HG03135 (cell line): ENCODE results near the gene ARL10.

ENCODE experiments used
- ATAC-seq: cut with Tn5 transposase; IDR thresholded peaks from one replicate; pipeline ENCODE4 v1.9.1; 2021; ENCODE audit warnings: mild to moderate bottlenecking, moderate library complexity; ENCODE audit not compliant: unreplicated experiment

The ARL10 gene

GRCh38 chr5:176365351-176366231 lies at the start of gene ARL10:
ARL10 (plus strand) TSS chr5:176365487; CDS start chr5:176365564, 77 bp downstream.
- no peak for ATAC-seq

DNA sequence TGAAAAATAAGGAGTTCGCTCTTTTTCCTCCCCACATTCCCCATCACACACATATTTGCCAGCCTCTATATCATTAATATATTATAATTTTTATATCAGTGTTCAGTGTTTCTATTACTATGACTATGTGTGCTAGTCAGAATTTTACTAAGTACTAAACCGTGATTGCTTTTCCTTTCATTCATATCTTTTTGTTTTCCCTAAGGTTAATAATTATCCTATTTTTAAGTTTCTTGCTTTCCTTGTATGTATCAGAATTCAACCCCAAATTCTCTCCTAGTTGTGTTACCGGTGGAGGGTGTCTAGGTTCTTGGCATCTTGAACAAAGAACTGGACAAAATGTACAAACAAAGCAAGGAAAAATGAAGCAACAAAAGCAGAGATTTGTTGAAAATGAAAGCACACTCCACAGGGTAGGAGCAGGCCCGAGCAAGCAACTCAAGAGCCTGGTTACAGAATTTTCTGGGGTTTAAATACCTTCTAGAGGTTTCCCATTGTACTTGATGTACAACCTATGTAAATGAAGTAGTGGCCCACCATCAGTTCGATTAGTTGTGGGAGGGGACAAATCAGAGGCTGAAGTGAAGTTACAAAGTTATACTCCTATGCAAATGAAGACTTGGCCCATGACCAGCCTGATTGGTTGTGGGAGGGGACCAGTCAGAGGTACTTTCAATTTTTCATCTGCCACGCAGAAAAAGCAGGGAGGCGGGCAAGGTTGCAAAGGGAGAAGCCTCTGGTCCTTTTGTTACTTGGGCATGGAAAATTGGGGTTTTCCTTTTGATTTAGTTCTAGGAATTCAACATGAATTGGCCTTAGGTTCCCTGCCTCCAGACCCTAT lies 47.5 kb upstream of the ARL10 start:
- no peak for ATAC-seq

DNA sequence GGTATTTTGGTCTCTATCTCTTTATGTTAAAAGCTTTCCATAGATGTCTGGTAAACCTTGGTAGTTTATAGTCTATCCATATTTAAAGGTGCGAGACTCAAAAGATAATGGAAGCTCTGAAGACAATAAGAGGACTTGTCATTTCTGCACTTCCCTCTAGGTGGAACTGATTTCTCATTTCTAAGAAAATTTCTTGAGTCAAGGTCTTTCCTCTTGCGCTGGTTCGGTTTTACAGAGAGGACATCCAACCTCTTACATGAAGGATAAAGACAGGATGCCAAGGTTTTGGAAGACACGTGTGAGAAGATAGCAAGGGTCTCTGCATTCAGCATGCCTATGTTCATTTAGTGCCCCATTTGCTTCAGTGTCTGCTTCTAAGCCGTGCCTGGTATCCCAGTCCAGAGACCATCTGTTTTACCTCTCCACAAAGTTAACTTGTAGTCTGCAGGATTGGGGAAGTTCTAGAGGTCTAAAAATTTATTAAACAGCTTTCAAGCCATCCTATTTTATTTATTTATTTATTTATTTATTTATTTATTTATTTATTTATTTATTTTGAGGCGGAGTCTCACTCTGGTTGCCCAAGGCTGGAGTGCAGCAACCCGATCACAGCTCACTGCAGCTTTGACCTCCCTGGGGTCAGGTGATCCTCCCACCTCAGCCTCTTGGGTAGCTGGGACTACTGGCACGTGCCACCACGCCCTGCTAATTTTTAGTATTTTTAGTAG lies 45.3 kb upstream of the ARL10 start:
- no peak for ATAC-seq

DNA sequence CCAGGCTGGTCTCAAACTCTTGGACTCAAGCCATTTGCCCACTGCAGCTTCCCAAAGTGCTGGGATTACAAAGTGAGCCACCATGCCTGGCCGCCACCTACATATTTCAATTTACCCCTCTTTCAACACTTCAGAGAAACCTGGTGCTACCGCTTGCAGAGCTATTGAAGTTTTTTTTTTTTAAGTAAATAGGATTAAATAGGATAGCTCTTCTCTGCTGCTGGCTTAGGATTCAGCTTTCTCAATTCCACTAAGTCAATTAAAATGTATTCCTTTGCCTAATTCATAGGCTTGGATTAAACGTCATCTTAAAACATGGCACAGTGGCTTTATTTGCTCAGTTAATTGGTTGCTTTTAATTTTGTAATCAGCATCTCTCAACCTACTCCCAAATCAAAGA lies 44.7 kb upstream of the ARL10 start:
- no peak for ATAC-seq

- no peak for ATAC-seq
These were observed 31.1 kb upstream of the ARL10 start for GRCh38 chr5:176334031-176334770.

DNA sequence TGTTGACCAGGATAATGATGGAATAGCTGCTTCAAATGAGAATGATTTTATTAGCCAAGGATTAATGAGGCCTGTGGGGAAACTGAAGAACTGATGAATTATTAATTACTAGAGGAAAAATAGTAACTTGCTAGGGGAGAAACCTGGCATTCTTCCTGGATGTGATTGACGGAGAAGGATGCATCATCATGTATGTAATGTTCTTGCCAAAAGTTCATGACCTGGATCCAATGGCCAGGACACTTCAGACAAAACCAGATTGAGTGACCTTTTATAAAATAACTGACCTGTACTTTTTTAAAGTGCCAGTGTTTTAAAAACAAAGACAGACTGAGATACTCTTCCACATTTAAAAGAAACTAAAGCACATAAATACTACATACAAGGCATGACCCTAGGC lies 27.4 kb upstream of the ARL10 start:
- ATAC-seq = no peak

GRCh38 chr5:176339304-176339703 lies 26.0 kb upstream of the ARL10 start:
- no peak for ATAC-seq

- ATAC-seq = no peak
These were observed 23.7 kb upstream of the ARL10 start for GRCh38 chr5:176341325-176342157.

GRCh38 chr5:176342158-176342483 lies 23.2 kb upstream of the ARL10 start:
- no peak for ATAC-seq

- no peak for ATAC-seq
These were observed 22.4 kb upstream of the ARL10 start for GRCh38 chr5:176342766-176343458.

DNA sequence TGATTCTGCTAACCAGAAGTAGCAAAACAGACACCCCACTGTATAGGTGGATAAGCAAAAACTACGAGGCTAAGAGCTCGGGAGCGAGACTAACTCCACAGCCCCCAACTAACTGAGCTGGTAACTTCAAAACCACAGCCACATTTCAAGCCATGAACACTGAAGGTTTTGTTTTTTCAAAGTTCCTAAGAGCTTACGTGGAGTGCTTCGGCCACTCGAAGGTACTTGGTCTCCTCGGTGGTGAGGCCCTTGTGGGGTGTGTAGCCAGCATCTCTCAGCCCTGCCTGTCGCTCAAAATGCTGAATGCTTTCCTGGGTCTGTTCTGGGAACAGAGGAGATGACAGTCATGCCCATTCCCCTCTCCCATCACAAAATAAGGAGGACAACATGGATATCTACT lies 14.9 kb upstream of the ARL10 start:
- no peak for ATAC-seq

DNA sequence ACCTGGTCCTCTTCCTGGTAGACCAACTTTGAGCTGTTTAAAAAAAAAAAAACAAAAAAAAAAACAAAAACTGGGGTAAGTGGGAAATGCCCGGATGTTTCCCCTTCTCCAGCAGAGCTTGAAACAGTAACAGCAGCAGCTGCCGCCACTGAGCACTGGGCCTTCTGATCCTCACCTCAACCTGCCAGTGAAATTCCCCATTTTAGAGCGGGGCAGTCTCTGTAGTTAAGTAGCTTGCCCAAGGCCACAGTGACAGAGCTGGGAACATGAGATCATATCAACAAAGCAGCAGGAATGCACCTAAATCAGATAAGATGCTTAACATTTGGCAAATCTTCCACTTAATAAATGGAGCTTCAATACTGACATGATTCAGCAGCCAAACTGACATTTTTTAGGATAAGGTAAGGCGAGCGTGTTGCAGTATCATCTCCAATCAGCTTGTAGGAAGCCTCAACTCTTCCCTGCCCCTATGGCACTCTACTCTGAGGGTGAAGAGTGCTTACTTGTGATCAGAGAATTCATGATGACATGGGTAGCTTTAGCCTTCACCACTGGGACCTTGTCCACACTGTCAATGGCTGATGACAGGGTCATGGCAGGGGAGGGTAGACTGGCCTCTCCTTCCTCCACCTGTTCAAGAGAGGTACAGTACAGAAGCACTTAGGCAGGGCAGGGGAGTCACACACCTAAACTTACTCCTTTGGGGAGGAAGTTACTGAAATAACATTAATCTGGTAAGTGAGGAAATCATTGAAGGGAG lies 13.0 kb upstream of the ARL10 start:
- no peak for ATAC-seq

DNA sequence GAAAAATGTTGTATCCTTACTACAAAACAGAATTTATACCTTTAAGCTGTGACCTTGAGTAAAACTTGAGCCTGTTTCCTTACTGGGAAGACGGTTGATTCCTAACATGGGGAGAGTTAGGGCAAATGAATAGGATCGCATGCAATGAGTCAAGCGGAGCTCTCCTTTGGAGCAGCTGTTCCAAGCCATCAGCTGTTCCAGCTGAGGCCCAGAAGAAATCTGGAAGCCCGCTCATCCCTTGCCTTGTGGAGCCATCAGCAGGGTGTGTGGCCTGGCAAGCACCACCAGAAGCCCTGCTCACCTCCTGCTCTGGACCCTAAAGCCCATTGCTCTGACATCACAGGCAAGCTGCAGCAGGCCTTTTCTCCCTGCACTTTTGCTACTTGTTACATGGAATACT lies 11.8 kb upstream of the ARL10 start:
- no peak for ATAC-seq

DNA sequence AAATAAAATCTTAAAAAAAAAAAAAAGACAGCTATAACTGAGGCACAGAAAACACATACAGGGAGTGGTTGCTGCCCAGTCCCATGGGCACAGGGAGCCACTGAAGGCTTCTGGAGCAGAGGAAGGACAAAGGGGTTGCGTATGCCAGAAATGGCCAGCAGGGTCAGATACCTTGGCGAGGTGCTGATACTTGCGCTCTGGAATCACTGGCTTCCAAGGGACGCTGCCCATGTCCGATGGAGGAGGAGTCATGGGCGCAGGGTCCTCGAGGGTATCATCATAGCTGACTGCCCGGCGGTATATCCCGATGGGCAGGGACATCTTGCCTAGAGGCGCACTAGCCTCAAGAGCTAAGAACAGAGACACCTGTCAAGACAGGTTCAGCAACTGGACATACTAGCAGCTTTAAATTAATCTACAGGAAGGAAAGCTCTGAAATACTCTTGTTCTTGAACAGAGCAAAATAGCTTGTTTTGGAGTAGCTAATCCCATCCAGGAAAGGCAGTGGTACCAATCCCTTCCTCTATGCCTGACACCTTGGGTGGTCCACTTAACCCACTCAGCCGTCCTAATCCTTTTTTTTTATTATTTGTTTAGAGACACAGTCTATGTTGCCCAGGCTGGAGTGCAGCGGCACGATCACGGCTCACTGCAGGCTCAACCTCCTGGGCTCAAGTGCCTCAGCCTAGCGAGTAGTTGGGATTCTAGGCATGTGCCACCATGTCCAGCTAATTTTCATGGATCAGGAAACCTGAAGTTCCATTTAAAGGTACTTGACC lies 9.7 kb upstream of the ARL10 start:
- ATAC-seq = no peak

DNA sequence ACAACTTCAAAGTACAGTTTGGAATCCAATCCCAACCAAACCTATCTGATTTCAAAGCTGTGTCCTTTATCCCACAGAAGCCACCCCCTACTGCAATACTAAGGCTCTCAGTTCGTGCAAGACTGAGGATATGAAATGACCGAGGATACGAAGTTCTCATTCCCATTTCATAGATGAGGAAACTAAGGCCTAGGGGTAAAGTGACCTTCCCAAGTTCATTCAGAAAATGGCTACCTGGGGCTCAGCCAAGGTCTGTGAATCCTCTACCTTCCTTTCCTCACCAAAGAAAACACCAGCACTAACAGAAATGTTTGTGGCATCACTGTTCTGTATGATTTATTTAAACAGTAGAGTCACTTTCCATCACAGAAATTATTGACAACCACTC lies 9.1 kb upstream of the ARL10 start:
- ATAC-seq = no peak

- no peak for ATAC-seq
These were observed 5.6 kb upstream of the ARL10 start for GRCh38 chr5:176359658-176360057.

- ATAC-seq = no peak
These were observed 4.3 kb upstream of the ARL10 start for GRCh38 chr5:176360894-176361436.
